K562 (cell line): ENCODE data around the gene CACNA1C. TPM values are rescaled to one million over a fixed set of nuclear protein-coding genes. Genes with fewer than 3 reads are reported as not detected.

Experiments
- ARID4B ChIP-seq: sonication (generic); formaldehyde crosslinking; IDR thresholded peaks from 2 replicates; pipeline ENCODE4 v1.8.0; 2022; ENCODE audit warnings: mild to moderate bottlenecking, missing genetic modification reagents
- JUNB ChIP-seq: fragments of 450-650 bp; formaldehyde crosslinking; conservative IDR thresholded peaks from 2 replicates; pipeline ENCODE4 v1.4.0; 2020; ENCODE audit warnings: mild to moderate bottlenecking
- MYC ChIP-seq, 2 experiments: fragments of 250-450 bp in 1 of 2; sonication (Bioruptor Pico) in 1 of 2; IDR thresholded peaks; 2 replicates each; pipeline versions ENCODE4 v1.5.1 to v1.6.1; 2012 to 2021; ENCODE audit warnings: low read depth in 2 of 2, borderline replicate concordance in 1 of 2, improper control_type of control experiment in 1 of 2, low read length in 1 of 2, mild to moderate bottlenecking in 1 of 2, moderate library complexity in 1 of 2
- ZEB2 ChIP-seq: fragments of 450-650 bp; IDR thresholded peaks from 2 replicates; pipeline ENCODE4 v1.6.1; 2016
- polyA plus RNA-seq, 8 experiments: library from polyadenylated mRNA; depleted of rRNA in 4 of 8; stranded (reverse) in 5 of 8; unstranded in 3 of 8; fragments of >200 nt; fragmentation: Nextera tagmentation in 2 of 8; fragmentation: Illumina TruSeq in 1 of 8; extraction: Ambion mirVana in 2 of 8; extraction: Trizol in 1 of 8; gene quantifications; 2 replicates each; pipeline versions ENCODE4 v1.2.1 to v1.2.3, GENCODE V29; 2011 to 2014; ENCODE audit warnings: inconsistent platforms in 1 of 8, missing spikeins in 1 of 8
- total RNA-seq, 7 experiments: library from RNA; depleted of rRNA in 6 of 7; stranded (reverse); fragments of >200 nt in 6 of 7; fragmentation: Illumina TruSeq in 2 of 7; extraction: Trizol in 2 of 7; gene quantifications; 2 replicates each; pipeline versions ENCODE4 v1.2.1 to v1.2.3, GENCODE V29; 2011 to 2021; ENCODE audit warnings: low replicate concordance in 1 of 7
- TF ChIP-seq, protein P1 (sequence below): sonication (generic); formaldehyde crosslinking; IDR thresholded peaks from 2 replicates; pipeline ENCODE4 v1.8.0; 2023; ENCODE audit warnings: mild to moderate bottlenecking, missing genetic modification reagents

Gene CACNA1C
- total and polyA plus RNA-seq, 9 of the 15 experiments (the other 6 are each of a cell fraction or from before 2014, with no cell fraction given): not detected

DNA sequence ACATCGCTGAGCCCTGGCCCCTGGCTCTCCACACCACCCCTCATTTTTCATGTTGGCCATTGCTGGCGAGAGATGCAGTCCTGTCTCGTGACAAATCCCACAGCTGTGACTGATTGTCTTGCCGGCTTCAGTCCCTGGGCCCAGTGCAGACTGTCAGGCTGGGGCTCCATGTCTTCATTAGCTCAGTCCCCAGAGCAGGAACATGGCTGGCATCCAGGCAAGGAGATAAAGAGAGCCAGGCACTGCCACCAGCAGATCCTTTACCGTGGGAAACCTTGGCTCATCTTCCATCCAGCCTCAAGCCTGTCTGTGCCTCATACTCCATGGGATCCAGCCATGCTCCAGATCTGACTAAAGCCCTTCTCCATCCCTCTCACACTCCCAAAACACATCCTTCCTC, 457.3 kb downstream of the CACNA1C start (continued):
- TF ChIP-seq ARID4B (CRISPR knock-in tag) (no peak), JUNB (CRISPR knock-in tag) (no peak), MYC (IDR thresholded peaks at IDR 0.05; ENCODE audit: low read depth, low read length) (no peak), MYC (CRISPR knock-in tag; IDR thresholded peaks at IDR 0.05; ENCODE audit: borderline replicate concordance, low read depth) (no peak), ZEB2 (no peak)
- TF ChIP-seq, protein P1, sequence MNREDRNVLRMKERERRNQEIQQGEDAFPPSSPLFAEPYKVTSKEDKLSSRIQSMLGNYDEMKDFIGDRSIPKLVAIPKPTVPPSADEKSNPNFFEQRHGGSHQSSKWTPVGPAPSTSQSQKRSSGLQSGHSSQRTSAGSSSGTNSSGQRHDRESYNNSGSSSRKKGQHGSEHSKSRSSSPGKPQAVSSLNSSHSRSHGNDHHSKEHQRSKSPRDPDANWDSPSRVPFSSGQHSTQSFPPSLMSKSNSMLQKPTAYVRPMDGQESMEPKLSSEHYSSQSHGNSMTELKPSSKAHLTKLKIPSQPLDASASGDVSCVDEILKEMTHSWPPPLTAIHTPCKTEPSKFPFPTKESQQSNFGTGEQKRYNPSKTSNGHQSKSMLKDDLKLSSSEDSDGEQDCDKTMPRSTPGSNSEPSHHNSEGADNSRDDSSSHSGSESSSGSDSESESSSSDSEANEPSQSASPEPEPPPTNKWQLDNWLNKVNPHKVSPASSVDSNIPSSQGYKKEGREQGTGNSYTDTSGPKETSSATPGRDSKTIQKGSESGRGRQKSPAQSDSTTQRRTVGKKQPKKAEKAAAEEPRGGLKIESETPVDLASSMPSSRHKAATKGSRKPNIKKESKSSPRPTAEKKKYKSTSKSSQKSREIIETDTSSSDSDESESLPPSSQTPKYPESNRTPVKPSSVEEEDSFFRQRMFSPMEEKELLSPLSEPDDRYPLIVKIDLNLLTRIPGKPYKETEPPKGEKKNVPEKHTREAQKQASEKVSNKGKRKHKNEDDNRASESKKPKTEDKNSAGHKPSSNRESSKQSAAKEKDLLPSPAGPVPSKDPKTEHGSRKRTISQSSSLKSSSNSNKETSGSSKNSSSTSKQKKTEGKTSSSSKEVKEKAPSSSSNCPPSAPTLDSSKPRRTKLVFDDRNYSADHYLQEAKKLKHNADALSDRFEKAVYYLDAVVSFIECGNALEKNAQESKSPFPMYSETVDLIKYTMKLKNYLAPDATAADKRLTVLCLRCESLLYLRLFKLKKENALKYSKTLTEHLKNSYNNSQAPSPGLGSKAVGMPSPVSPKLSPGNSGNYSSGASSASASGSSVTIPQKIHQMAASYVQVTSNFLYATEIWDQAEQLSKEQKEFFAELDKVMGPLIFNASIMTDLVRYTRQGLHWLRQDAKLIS (CRISPR knock-in tag): no peak
